Peyer's patch (tissue), 4 donors: ENCODE results near the gene IGSF8.

Experiments used
- POLR2A ChIP-seq, 2 donors: fragments of 450-650 bp; IDR thresholded peaks; one replicate each; pipeline ENCODE4 v1.5.1; 2017; ENCODE audit warnings: antibody characterized with exemption in 2 of 2, mild to moderate bottlenecking in 2 of 2, moderate library complexity in 2 of 2
- TF ChIP-seq, protein P1 (sequence below), 6 experiments: fragments of 450-650 bp in 4 of 6; fragments of 200-600 bp in 2 of 6; sonication (generic) in 1 of 6; IDR thresholded peaks; one replicate each; pipeline ENCODE4 v1.5.1; 2017 to 2019; ENCODE audit warnings: antibody characterized with exemption in 6 of 6, mild to moderate bottlenecking in 3 of 6, moderate library complexity in 1 of 6

DNA sequence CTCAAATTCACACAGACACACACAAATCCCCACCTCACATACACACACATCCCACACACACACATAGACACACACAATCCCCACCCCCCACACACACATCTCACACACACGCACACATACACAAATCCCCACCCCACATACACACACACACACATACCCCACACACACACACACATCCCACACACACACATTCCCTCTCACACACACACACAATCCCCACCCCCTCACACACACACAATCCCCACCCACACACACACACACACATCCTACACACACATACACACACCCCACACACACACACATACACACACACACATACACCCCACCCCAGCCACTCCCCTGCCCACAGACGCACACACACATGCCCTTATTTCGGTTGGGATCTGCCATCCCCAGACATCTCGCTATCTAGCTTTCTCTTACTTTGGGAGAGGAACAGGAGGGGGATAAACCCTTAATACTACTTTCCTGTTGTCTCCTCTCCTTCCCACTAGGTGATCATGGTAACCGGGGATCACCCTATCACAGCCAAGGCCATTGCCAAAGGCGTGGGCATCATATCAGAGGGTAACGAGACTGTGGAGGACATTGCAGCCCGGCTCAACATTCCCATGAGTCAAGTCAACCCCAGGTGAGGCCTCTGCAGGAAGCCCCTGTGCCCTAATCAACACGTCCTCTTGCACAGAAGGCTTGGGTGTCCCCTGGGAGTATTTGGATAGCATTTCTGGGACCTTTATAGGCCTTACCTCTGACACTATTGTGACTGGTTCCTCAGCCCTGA lies 35.8 kb upstream of the IGSF8 start:
- TF ChIP-seq, protein P1, sequence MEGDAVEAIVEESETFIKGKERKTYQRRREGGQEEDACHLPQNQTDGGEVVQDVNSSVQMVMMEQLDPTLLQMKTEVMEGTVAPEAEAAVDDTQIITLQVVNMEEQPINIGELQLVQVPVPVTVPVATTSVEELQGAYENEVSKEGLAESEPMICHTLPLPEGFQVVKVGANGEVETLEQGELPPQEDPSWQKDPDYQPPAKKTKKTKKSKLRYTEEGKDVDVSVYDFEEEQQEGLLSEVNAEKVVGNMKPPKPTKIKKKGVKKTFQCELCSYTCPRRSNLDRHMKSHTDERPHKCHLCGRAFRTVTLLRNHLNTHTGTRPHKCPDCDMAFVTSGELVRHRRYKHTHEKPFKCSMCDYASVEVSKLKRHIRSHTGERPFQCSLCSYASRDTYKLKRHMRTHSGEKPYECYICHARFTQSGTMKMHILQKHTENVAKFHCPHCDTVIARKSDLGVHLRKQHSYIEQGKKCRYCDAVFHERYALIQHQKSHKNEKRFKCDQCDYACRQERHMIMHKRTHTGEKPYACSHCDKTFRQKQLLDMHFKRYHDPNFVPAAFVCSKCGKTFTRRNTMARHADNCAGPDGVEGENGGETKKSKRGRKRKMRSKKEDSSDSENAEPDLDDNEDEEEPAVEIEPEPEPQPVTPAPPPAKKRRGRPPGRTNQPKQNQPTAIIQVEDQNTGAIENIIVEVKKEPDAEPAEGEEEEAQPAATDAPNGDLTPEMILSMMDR (IDR thresholded peaks at IDR 0.05), result no peak
- no peak for TF ChIP-seq POLR2A (IDR thresholded peaks at IDR 0.05)
